Activated naive CD4-positive, alpha-beta T cell treated with anti-CD3 and anti-CD28 coated beads, Interleukin-2, amount 50 U/mL, for 16 hours (primary cell): Measurements from ENCODE around the gene KAZN.

Experiments used
- DNase-seq: peaks from one replicate; pipeline ENCODE4 v3.0.0-alpha.2; 2020

KAZN gene

GRCh38 chr1:14615549-14616218 lies 17.2 kb downstream of the KAZN start:
- no peak for DNase-seq

GRCh38 chr1:14616632-14617396 lies 18.3 kb downstream of the KAZN start:
- DNase-seq, result no peak

- DNase-seq, result no peak
Observed at GRCh38 chr1:14617791-14618190, 19.3 kb downstream of the KAZN start.

- DNase-seq, result no peak
Observed at GRCh38 chr1:14620941-14621340, 22.5 kb downstream of the KAZN start.

- DNase-seq, result no peak
Observed at GRCh38 chr1:14623090-14623489, 24.6 kb downstream of the KAZN start.

GRCh38 chr1:14624941-14625340 lies 26.5 kb downstream of the KAZN start:
- no peak for DNase-seq

GRCh38 chr1:14625572-14625971 lies 27.1 kb downstream of the KAZN start:
- DNase-seq, result no peak

GRCh38 chr1:14625996-14626395 lies 27.5 kb downstream of the KAZN start:
- no peak for DNase-seq

GRCh38 chr1:14626869-14627607 lies 28.6 kb downstream of the KAZN start:
- DNase-seq, result no peak

- no peak for DNase-seq
Observed at GRCh38 chr1:14627608-14628489, 29.4 kb downstream of the KAZN start.

- DNase-seq, result no peak
Observed at GRCh38 chr1:14629363-14630014, 31.0 kb downstream of the KAZN start.

- no peak for DNase-seq
Observed at GRCh38 chr1:14630986-14631385, 32.5 kb downstream of the KAZN start.

- no peak for DNase-seq
Observed at GRCh38 chr1:14631421-14631820, 32.9 kb downstream of the KAZN start.

GRCh38 chr1:14634486-14634885 lies 36.0 kb downstream of the KAZN start:
- no peak for DNase-seq

GRCh38 chr1:14635421-14635820 lies 36.9 kb downstream of the KAZN start:
- DNase-seq, result no peak

- DNase-seq, result no peak
Observed at GRCh38 chr1:14636897-14637632, 38.6 kb downstream of the KAZN start.

- no peak for DNase-seq
Observed at GRCh38 chr1:14639291-14640050, 41.0 kb downstream of the KAZN start.

- DNase-seq, result no peak
Observed at GRCh38 chr1:14642712-14643111, 44.2 kb downstream of the KAZN start.

- no peak for DNase-seq
Observed at GRCh38 chr1:14646973-14647372, 48.5 kb downstream of the KAZN start.

GRCh38 chr1:14647777-14648176 lies 49.3 kb downstream of the KAZN start:
- DNase-seq, result no peak

- no peak for DNase-seq
Observed at GRCh38 chr1:14648391-14648790, 49.9 kb downstream of the KAZN start.
